Measurements from ENCODE around the gene ARID1A. TPM values are rescaled to one million over a fixed set of nuclear protein-coding genes. Genes with fewer than 3 reads are reported as not detected.
"Not testable (repeated sequence)": the region's sequence is repeated elsewhere in the genome, so short reads cannot be mapped to it uniquely, and the experiment has no call there.

ARID1A gene
- total RNA-seq, 4 donors from 2014 or later = 49.6 to 90.0 (median 54.3) TPM

DNA sequence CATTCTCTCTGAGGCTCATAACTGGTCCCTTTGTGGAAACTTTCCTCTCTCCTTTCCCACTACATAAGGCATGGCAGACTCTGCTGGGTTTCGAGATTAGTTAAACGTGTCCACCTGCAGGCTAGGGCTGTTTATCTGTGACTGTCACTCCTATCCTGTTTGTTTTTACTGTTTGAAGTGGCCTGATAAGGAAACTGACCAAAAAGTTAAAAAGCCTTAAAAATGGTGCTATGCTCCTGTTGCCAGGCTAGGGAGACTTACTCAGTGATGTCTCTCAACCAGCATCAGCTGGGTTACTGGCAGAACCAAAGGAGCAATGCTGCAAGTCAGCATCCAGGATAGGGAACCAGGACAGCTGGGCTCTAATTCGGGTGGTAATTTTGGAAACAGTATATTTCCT lies 95.8 kb downstream of the ARID1A start:
- 63 to 65% methylated on average over 3 of the region's 3 CpGs for WGBS, 2 donors
- TF ChIP-seq, protein P1, sequence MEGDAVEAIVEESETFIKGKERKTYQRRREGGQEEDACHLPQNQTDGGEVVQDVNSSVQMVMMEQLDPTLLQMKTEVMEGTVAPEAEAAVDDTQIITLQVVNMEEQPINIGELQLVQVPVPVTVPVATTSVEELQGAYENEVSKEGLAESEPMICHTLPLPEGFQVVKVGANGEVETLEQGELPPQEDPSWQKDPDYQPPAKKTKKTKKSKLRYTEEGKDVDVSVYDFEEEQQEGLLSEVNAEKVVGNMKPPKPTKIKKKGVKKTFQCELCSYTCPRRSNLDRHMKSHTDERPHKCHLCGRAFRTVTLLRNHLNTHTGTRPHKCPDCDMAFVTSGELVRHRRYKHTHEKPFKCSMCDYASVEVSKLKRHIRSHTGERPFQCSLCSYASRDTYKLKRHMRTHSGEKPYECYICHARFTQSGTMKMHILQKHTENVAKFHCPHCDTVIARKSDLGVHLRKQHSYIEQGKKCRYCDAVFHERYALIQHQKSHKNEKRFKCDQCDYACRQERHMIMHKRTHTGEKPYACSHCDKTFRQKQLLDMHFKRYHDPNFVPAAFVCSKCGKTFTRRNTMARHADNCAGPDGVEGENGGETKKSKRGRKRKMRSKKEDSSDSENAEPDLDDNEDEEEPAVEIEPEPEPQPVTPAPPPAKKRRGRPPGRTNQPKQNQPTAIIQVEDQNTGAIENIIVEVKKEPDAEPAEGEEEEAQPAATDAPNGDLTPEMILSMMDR (IDR thresholded peaks at IDR 0.05) = no peak
- no peak for TF ChIP-seq EP300 (IDR thresholded peaks at IDR 0.05)
- peaks cover 0 to 42% (median 6%) of the 10 kb centered on the region in 3 donors for H3K36me3 ChIP-seq

GRCh38 chr1:26792924-26793323 lies 97.1 kb downstream of the ARID1A start:
- Histone ChIP-seq H3K9me3 (no peaks in the 10 kb centered on the region), H3K4me3 (no peak overlapping the region), H3K4me1 (peaks cover 0 to 18% (median 7%) of the 10 kb centered on the region in 4 donors), H3K27me3 (no peaks in the 10 kb centered on the region), H3K36me3 (peaks cover 0 to 55% (median 6%) of the 10 kb centered on the region in 3 donors), H3K27ac (no peak overlapping the region)
- WGBS, 2 donors = 90 to 91% methylated on average over 2 of the region's 2 CpGs
- TF ChIP-seq, protein P1 (IDR thresholded peaks at IDR 0.05) = no peak
- no peak for TF ChIP-seq POLR2A (IDR thresholded peaks at IDR 0.05)
- no peak for TF ChIP-seq EP300 (IDR thresholded peaks at IDR 0.05)
- no peak for DNase-seq (ENCODE audit: low spot score in 2 of 2)

More for the DNA sequence above, 95.8 kb downstream of the ARID1A start:
- no peaks in the 10 kb centered on the region for H3K27me3 ChIP-seq
- no peaks in the 10 kb centered on the region for H3K9me3 ChIP-seq
- no peak overlapping the region for H3K4me3 ChIP-seq
- H3K4me1 ChIP-seq = peaks cover 0 to 23% (median 12%) of the 10 kb centered on the region in 4 donors
- DNase-seq (ENCODE audit: low spot score in 2 of 2) = no peak
- H3K27ac ChIP-seq = no peak overlapping the region

GRCh38 chr1:26794391-26794790 lies 98.6 kb downstream of the ARID1A start:
- Histone ChIP-seq H3K36me3 (peaks cover 0 to 55% (median 6%) of the 10 kb centered on the region in 3 donors), H3K27me3 (no peaks in the 10 kb centered on the region), H3K27ac (no peak overlapping the region), H3K4me3 (no peak overlapping the region), H3K4me1 (peaks cover 0 to 21% (median 8%) of the 10 kb centered on the region in 4 donors), H3K9me3 (no peaks in the 10 kb centered on the region)
- WGBS, 2 donors = 79 to 82% methylated on average over 5 of the region's 5 CpGs
- no peak for DNase-seq (ENCODE audit: low spot score in 2 of 2)
- TF ChIP-seq, protein P1 (IDR thresholded peaks at IDR 0.05) = no peak
- no peak for TF ChIP-seq POLR2A (IDR thresholded peaks at IDR 0.05)
- TF ChIP-seq EP300 (IDR thresholded peaks at IDR 0.05) = no peak

GRCh38 chr1:26797627-26798026 lies 101.8 kb downstream of the ARID1A start:
- WGBS, 2 donors = 78 to 88% methylated on average over 2 of the region's 2 CpGs

GRCh38 chr1:26799479-26800142 lies 103.8 kb downstream of the ARID1A start:
- Histone ChIP-seq H3K27me3 (no peaks in the 10 kb centered on the region), H3K4me1 (peaks cover 0 to 22% (median 12%) of the 10 kb centered on the region in 4 donors), H3K4me3 (no peak overlapping the region), H3K27ac (peak overlapping the region in 3 of 4 donors; percentile 51 to 65 (median 58)), H3K36me3 (peaks cover 0 to 26% (median 6%) of the 10 kb centered on the region in 3 donors), H3K9me3 (no peaks in the 10 kb centered on the region)
- 21 to 33% methylated on average over 5 of the region's 5 CpGs for WGBS, 2 donors
- no peak for DNase-seq (ENCODE audit: low spot score in 2 of 2)
- TF ChIP-seq EP300 (IDR thresholded peaks at IDR 0.05) (peak in 1 of 2 donors; percentile 40), POLR2A (IDR thresholded peaks at IDR 0.05) (no peak)

More at GRCh38 chr1:26797627-26798026, 101.8 kb downstream of the ARID1A start:
- DNase-seq (ENCODE audit: low spot score in 2 of 2) = no peak
- Histone ChIP-seq H3K9me3 (no peaks in the 10 kb centered on the region), H3K4me1 (peaks cover 0 to 22% (median 12%) of the 10 kb centered on the region in 4 donors), H3K4me3 (no peak overlapping the region), H3K27me3 (no peaks in the 10 kb centered on the region), H3K27ac (no peak overlapping the region), H3K36me3 (peaks cover 0 to 46% (median 6%) of the 10 kb centered on the region in 3 donors)
- TF ChIP-seq EP300 (IDR thresholded peaks at IDR 0.05) (no peak), POLR2A (IDR thresholded peaks at IDR 0.05) (no peak)
- TF ChIP-seq, protein P1 (IDR thresholded peaks at IDR 0.05) = no peak

- not testable (repeated sequence) for H3K27me3 ChIP-seq; H3K9me3 ChIP-seq; DNase-seq (ENCODE audit: low spot score in 2 of 2); H3K4me3 ChIP-seq; H3K27ac ChIP-seq; H3K36me3 ChIP-seq
- peaks cover 0 to 17% (median 11%) of the 10 kb centered on the region in 4 donors for H3K4me1 ChIP-seq
- WGBS, 2 donors = 97 to 100% methylated on average over 3 to 18 of the region's 36 CpGs
These were observed 108.1 kb downstream of the ARID1A start for GRCh38 chr1:26803932-26804331.
